OCI-LY3 (cell line): Measurements from ENCODE around the gene SLC10A4.
A peak's percentile ranks its signal among the peaks of the same experiment; 100 is the strongest.

Experiments used
- H2AFZ ChIP-seq: fragments of 200-600, 300-600 bp; shearing (Covaris generic); 2 replicates; pipeline ENCODE4 v1.6.0; 2014; ENCODE audit warnings: antibody characterized with exemption, low read depth, low read length
- H3K27ac ChIP-seq: fragments of 200-600, 300-600 bp; sonication (generic); 2 replicates; pipeline ENCODE4 v1.5.1; 2014; ENCODE audit warnings: mild to moderate bottlenecking, low read length, moderate library complexity, mixed read lengths
- H3K27me3 ChIP-seq: fragments of 200-600, 300-600 bp; sonication (generic); 2 replicates; pipeline ENCODE4 v1.6.1; 2014; ENCODE audit warnings: low read depth, low read length, mixed read lengths
- H3K36me3 ChIP-seq: fragments of 200-600, 300-600 bp; sonication (generic); replicated peaks from 2 replicates; pipeline ENCODE3; 2014; ENCODE audit warnings: low read depth, low read length, mixed read lengths
- H3K4me1 ChIP-seq: fragments of 300-600, 200-600 bp; sonication (generic); 2 replicates; pipeline ENCODE4 v1.6.1; 2014; ENCODE audit warnings: low read length, mixed read lengths
- H3K4me2 ChIP-seq: fragments of 200-600, 300-600 bp; sonication (generic); 2 replicates; pipeline ENCODE4 v1.6.1; 2014; ENCODE audit warnings: low read length, mixed read lengths
- H3K4me3 ChIP-seq: fragments of 300-600, 200-600 bp; sonication (generic); 2 replicates; pipeline ENCODE4 v1.5.1; 2014; ENCODE audit warnings: antibody characterized with exemption, mild to moderate bottlenecking, low read length, moderate library complexity
- H3K79me2 ChIP-seq: fragments of 300-600, 200-600 bp; shearing (Covaris generic); 2 replicates; pipeline ENCODE4 v1.6.1; 2014; ENCODE audit warnings: mild to moderate bottlenecking, low read length, mixed read lengths
- H3K9ac ChIP-seq: fragments of 300-600, 200-600 bp; shearing (Covaris generic); 2 replicates; pipeline ENCODE4 v1.6.0; 2014; ENCODE audit warnings: mild to moderate bottlenecking, low read length, moderate library complexity
- H3K9me3 ChIP-seq: fragments of 200-600, 300-600 bp; shearing (Covaris generic); 2 replicates; pipeline ENCODE4 v1.6.1; 2014; ENCODE audit warnings: low read length, mixed read lengths; ENCODE audit not compliant: insufficient read depth
- H4K20me1 ChIP-seq: fragments of 200-600, 300-600 bp; sonication (generic); 2 replicates; pipeline ENCODE4 v1.6.1; 2016; ENCODE audit warnings: low read length, mixed read lengths; ENCODE audit not compliant: insufficient read depth
- EZH2phosphoT487 ChIP-seq: fragments of 200-600 bp; shearing (Covaris generic); IDR thresholded peaks from 2 replicates; pipeline ENCODE4 v1.6.1; 2018; ENCODE audit warnings: antibody characterized with exemption, mixed run types, low read depth
- TF ChIP-seq, protein P1 (sequence below): fragments of 200-600, 300-600 bp; sonication (generic); IDR thresholded peaks from 2 replicates; pipeline ENCODE4 v1.5.1; 2014; ENCODE audit warnings: antibody characterized with exemption, low read length, low read depth

The SLC10A4 gene

GRCh38 chr4:48503233-48504025, 20.3 kb downstream of the SLC10A4 start:
- Histone ChIP-seq H3K79me2 (no peaks in the 10 kb centered on the region), H3K9ac (no peak overlapping the region), H3K27me3 (no peaks in the 10 kb centered on the region), H3K36me3 (peaks cover 21% of the 10 kb centered on the region), H2AFZ (no peak overlapping the region), H4K20me1 (no peaks in the 10 kb centered on the region; the same call in 1 of the 2 replicates), H3K9me3 (no peaks in the 10 kb centered on the region), H3K4me2 (peak overlapping the region; percentile 38; the same call in 1 of the 2 replicates), H3K4me3 (no peak overlapping the region), H3K27ac (no peak overlapping the region), H3K4me1 (peaks cover 35% of the 10 kb centered on the region)
- no peak for TF ChIP-seq EZH2phosphoT487
- TF ChIP-seq, protein P1, sequence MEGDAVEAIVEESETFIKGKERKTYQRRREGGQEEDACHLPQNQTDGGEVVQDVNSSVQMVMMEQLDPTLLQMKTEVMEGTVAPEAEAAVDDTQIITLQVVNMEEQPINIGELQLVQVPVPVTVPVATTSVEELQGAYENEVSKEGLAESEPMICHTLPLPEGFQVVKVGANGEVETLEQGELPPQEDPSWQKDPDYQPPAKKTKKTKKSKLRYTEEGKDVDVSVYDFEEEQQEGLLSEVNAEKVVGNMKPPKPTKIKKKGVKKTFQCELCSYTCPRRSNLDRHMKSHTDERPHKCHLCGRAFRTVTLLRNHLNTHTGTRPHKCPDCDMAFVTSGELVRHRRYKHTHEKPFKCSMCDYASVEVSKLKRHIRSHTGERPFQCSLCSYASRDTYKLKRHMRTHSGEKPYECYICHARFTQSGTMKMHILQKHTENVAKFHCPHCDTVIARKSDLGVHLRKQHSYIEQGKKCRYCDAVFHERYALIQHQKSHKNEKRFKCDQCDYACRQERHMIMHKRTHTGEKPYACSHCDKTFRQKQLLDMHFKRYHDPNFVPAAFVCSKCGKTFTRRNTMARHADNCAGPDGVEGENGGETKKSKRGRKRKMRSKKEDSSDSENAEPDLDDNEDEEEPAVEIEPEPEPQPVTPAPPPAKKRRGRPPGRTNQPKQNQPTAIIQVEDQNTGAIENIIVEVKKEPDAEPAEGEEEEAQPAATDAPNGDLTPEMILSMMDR, result no peak

- H3K4me1 ChIP-seq, result peaks cover 29% of the 10 kb centered on the region
- peaks cover 20% of the 10 kb centered on the region for H3K36me3 ChIP-seq
- TF ChIP-seq, protein P1, result no peak
- no peak for TF ChIP-seq EZH2phosphoT487
Measured at GRCh38 chr4:48504026-48504330, 20.8 kb downstream of the SLC10A4 start.

DNA sequence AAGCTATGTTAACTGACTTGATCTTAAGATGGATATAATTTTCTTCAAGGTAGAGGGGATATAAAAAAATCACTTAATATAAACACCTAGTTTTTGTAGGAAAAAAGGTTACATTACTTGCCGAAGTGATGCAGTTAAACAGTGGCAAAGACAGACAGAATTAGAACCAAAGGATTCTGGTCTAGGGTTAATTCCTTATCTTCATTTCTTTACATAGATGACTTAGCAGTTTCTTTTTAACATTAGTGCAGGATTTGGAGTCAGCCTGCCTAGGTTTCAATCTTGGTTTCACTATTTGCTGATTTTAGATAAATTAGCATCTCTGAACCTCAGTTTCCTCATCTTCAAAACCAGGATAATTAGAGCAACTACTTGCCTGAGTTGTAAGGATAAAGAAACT, 21.2 kb downstream of the SLC10A4 start:
- Histone ChIP-seq H2AFZ (no peak overlapping the region), H3K79me2 (no peaks in the 10 kb centered on the region), H4K20me1 (no peaks in the 10 kb centered on the region), H3K36me3 (peaks cover 18% of the 10 kb centered on the region), H3K4me1 (peaks cover 25% of the 10 kb centered on the region), H3K4me3 (peak overlapping the region; percentile 10; the same call in 1 of the 2 replicates), H3K9me3 (no peaks in the 10 kb centered on the region), H3K9ac (no peak overlapping the region), H3K4me2 (peak overlapping the region; percentile 38), H3K27ac (no peak overlapping the region), H3K27me3 (no peaks in the 10 kb centered on the region)
- TF ChIP-seq, protein P1, result no peak
- TF ChIP-seq EZH2phosphoT487, result no peak

More at GRCh38 chr4:48504026-48504330, 20.8 kb downstream of the SLC10A4 start:
- Histone ChIP-seq H4K20me1 (no peaks in the 10 kb centered on the region; the same call in 1 of the 2 replicates), H3K9me3 (no peaks in the 10 kb centered on the region), H3K4me2 (peak overlapping the region; percentile 38), H3K79me2 (no peaks in the 10 kb centered on the region), H3K27ac (no peak overlapping the region), H3K4me3 (peak overlapping the region; percentile 10; the same call in 1 of the 2 replicates), H2AFZ (no peak overlapping the region), H3K27me3 (no peaks in the 10 kb centered on the region), H3K9ac (no peak overlapping the region)

GRCh38 chr4:48506716-48507115, 23.6 kb downstream of the SLC10A4 start:
- no peak overlapping the region for H3K9ac ChIP-seq
- no peaks in the 10 kb centered on the region for H4K20me1 ChIP-seq
- H3K79me2 ChIP-seq, result no peaks in the 10 kb centered on the region
- TF ChIP-seq, protein P1, result no peak
- TF ChIP-seq EZH2phosphoT487, result no peak
- H2AFZ ChIP-seq, result no peak overlapping the region
- peaks cover 16% of the 10 kb centered on the region for H3K4me1 ChIP-seq
- peaks cover 27% of the 10 kb centered on the region for H3K36me3 ChIP-seq
- H3K4me2 ChIP-seq, result no peak overlapping the region
- no peak overlapping the region for H3K27ac ChIP-seq
- no peak overlapping the region for H3K4me3 ChIP-seq
- H3K9me3 ChIP-seq, result no peaks in the 10 kb centered on the region
- H3K27me3 ChIP-seq, result no peaks in the 10 kb centered on the region
